Measurements from ENCODE around the gene IFNA7. TPM values are rescaled to one million over a fixed set of nuclear protein-coding genes. Genes with fewer than 3 reads are reported as not detected.
"Not testable (repeated sequence)": the region's sequence is repeated elsewhere in the genome, so short reads cannot be mapped to it uniquely, and the experiment has no call there.

Gene IFNA7
- total RNA-seq, 1 experiment from 2014 or later, result not detected

DNA sequence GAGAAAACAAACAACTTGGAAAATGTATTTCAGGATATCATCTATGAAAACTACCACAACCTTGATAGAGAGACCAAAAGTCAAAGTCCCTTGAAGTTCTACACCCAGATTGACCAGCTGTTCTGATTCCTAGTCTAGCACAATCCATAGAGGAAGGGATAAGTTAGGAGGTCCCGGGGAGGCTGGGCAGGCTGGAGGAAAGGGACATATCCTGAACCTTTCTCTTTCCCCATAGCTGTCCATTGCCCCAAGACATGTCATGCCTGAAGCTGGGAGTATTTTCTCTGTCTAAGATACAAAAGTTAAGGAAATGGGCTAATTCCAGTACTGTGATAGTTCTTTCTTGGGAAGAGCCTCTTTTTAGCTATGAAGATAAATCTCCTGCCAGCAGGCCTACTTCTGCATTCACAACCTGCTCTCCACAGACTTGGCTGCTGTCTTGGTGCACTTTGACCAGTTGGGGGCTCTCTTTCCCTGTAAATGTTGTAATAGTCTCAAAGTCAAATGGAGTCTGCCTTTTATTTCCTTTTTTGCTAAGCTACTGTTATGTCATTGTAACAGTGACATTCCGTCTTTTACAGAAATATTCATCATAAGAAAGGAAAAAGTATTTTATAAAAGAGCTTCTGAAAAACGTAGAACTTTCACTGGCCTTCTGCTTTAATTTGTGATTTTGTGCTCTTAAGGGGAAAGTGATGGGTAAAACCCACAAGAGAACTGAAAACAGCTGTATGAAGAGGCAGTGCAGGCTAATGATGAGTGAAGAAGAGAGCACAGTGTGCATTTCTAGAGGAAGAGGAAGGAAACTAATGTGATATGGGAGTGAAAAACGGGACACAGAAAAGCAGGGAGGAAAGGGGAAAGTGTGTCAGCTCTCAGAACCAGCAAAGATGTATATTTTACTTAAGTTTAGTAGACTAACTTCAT is 18.9 kb downstream of the IFNA7 start:
- peak; percentile 15 for DNase-seq (ENCODE audit: low read depth, low spot score)
- H3K27ac ChIP-seq (ENCODE audit: low read depth, low read length); BruUV-seq (replicated peaks); intact Hi-C loops (cut with micrococcal nuclease); H3K4me3 ChIP-seq (replicated peaks in 1 of 2; ENCODE audit: low read depth in 1 of 2, low read length in 2 of 2); H3K27me3 ChIP-seq (ENCODE audit: insufficient read depth, low read length); H3K9me2 ChIP-seq (ENCODE audit: insufficient read depth); H3K9ac ChIP-seq (ENCODE audit: low read length); H3K9me3 ChIP-seq (ENCODE audit: control insufficient read depth in 1 of 2, insufficient read depth in 1 of 2, low read depth in 1 of 2, low read length in 2 of 2); H3K36me3 ChIP-seq (ENCODE audit: control insufficient read depth in 1 of 2, insufficient read depth in 2 of 2, low read length in 2 of 2); H3K79me2 ChIP-seq (ENCODE audit: insufficient read depth, low read length); H4K20me1 ChIP-seq (ENCODE audit: insufficient read depth); RAD21 ChIA-PET (ENCODE audit: low non-redundant PET in 1 of 2, low total read pairs in 2 of 2, uncharacterized antibody in 2 of 2, unreplicated experiment in 2 of 2); H3K4me2 ChIP-seq (ENCODE audit: low read length); H3K4me1 ChIP-seq (ENCODE audit: control insufficient read depth in 1 of 2, insufficient read depth in 2 of 2, low read length in 2 of 2): not testable (repeated sequence)
- peak overlapping the region; percentile 60 for H2AFZ ChIP-seq (ENCODE audit: low read depth, low read length, poor library complexity, severe bottlenecking)
- peak; percentile 98 for ATAC-seq
- TF ChIP-seq RAD21 (IDR thresholded peaks at IDR 0.05; ENCODE audit: low read depth) (peak; percentile 52), CTCF (IDR thresholded peaks at IDR 0.05 in 2 of 3, conservative IDR thresholded peaks at IDR 0.05 in 1 of 3; ENCODE audit: borderline replicate concordance in 1 of 3, insufficient read depth in 1 of 3, low read depth in 2 of 3, low read length in 2 of 3) (peak; percentile 23 to 64 (median 62); a peak in 5 of 6 replicates)
- ChIA-PET CTCF (interaction anchor here (0.6 to 2.4 kb wide), 26 partner anchors 9 to 1285 kb away, joined by 3 to 13 read pairs (median 5); no protein-coding TSS in a partner anchor), POLR2A (interaction anchor here (1.0 kb wide), 1 partner anchor 9 kb away, joined by 3 read pairs; no protein-coding TSS in a partner anchor)

DNA sequence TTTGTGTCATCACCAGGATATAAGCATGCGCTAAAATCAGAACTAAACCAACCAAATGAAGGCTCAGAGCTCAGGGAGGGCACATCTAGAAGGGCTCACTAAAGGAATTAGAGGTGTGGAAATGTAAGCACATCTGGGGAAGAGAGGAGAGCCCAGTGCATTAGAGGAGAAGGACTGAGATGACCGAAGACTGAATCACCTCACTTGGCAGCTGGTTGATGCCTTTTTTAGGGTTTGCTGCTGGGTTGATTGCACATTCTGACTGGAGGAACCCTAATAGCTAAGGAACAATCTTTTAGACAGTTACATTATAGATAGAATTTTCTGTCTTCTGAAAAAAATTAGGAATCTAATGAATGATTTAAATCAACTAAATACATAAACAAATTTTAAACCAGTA is 27.3 kb downstream of the IFNA7 start:
- intact Hi-C loops (cut with micrococcal nuclease), result no loop called here
- Histone ChIP-seq H3K9me3 (ENCODE audit: control insufficient read depth in 1 of 2, insufficient read depth in 1 of 2, low read depth in 1 of 2, low read length in 2 of 2) (no peaks in the 10 kb centered on the region), H3K79me2 (ENCODE audit: insufficient read depth, low read length) (no peaks in the 10 kb centered on the region), H2AFZ (ENCODE audit: low read depth, low read length, poor library complexity, severe bottlenecking) (no peak overlapping the region), H3K9me2 (ENCODE audit: insufficient read depth) (no peaks in the 10 kb centered on the region), H3K27ac (ENCODE audit: low read depth, low read length) (no peak overlapping the region), H4K20me1 (ENCODE audit: insufficient read depth) (no peaks in the 10 kb centered on the region), H3K4me3 (replicated peaks in 1 of 2; ENCODE audit: low read depth in 1 of 2, low read length in 2 of 2) (no peak overlapping the region), H3K9ac (ENCODE audit: low read length) (no peak overlapping the region), H3K4me1 (ENCODE audit: control insufficient read depth in 1 of 2, insufficient read depth in 2 of 2, low read length in 2 of 2) (no peaks in the 10 kb centered on the region), H3K36me3 (ENCODE audit: control insufficient read depth in 1 of 2, insufficient read depth in 2 of 2, low read length in 2 of 2) (no peaks in the 10 kb centered on the region), H3K4me2 (ENCODE audit: low read length) (no peak overlapping the region), H3K27me3 (ENCODE audit: insufficient read depth, low read length) (no peaks in the 10 kb centered on the region)
- TF ChIP-seq CBX3 (IDR thresholded peaks at IDR 0.05; ENCODE audit: low read depth), result no peak
- no peak for ATAC-seq
- no peak for DNase-seq (ENCODE audit: low read depth, low spot score)
- CTCF ChIA-PET, result interaction anchor here (2.0 kb wide), 1 partner anchor 8 kb away, joined by 8 read pairs; no protein-coding TSS in a partner anchor
- RAD21 ChIA-PET (ENCODE audit: low non-redundant PET in 1 of 2, low total read pairs in 2 of 2, uncharacterized antibody in 2 of 2, unreplicated experiment in 2 of 2), result no interaction called here
- POLR2A ChIA-PET, result no interaction called here
- BruUV-seq (replicated peaks), result no TSS peak

Data from HCT116 (cell line).